HG02885 (cell line): ENCODE measurements around the gene UMAD1.
A peak's percentile ranks its signal among the peaks of the same experiment; 100 is the strongest.

Experiments
- ATAC-seq: cut with Tn5 transposase; IDR thresholded peaks from one replicate; pipeline ENCODE4 v1.9.1; 2021; ENCODE audit warnings: mild to moderate bottlenecking; ENCODE audit not compliant: unreplicated experiment, poor library complexity

The UMAD1 gene

GRCh38 chr7:7911369-7912123 is 271.0 kb downstream of the UMAD1 start:
- ATAC-seq, result no peak

GRCh38 chr7:7912937-7913336 is 272.4 kb downstream of the UMAD1 start:
- no peak for ATAC-seq

GRCh38 chr7:7913504-7913903 is 273.0 kb downstream of the UMAD1 start:
- no peak for ATAC-seq

GRCh38 chr7:7914547-7914946 is 274.0 kb downstream of the UMAD1 start:
- ATAC-seq, result no peak

GRCh38 chr7:7916064-7916463 is 275.5 kb downstream of the UMAD1 start:
- no peak for ATAC-seq

GRCh38 chr7:7917593-7917992 is 277.0 kb downstream of the UMAD1 start:
- ATAC-seq, result no peak

- peak; percentile 46 for ATAC-seq
These were observed 278.3 kb downstream of the UMAD1 start for GRCh38 chr7:7918736-7919448.

GRCh38 chr7:7919449-7919945 is 278.9 kb downstream of the UMAD1 start:
- ATAC-seq, result peak; percentile 37

GRCh38 chr7:7920056-7920455 is 279.5 kb downstream of the UMAD1 start:
- no peak for ATAC-seq

GRCh38 chr7:7920481-7920880 is 279.9 kb downstream of the UMAD1 start:
- peak; percentile 87 for ATAC-seq

- no peak for ATAC-seq
These were observed 281.3 kb downstream of the UMAD1 start for GRCh38 chr7:7921830-7922229.

GRCh38 chr7:7922684-7923385 is 282.3 kb downstream of the UMAD1 start:
- ATAC-seq, result no peak

GRCh38 chr7:7923818-7924217 is 283.3 kb downstream of the UMAD1 start:
- no peak for ATAC-seq

GRCh38 chr7:7924303-7924702 is 283.8 kb downstream of the UMAD1 start:
- ATAC-seq, result no peak
